GM21619 (cell line): Measurements from ENCODE around the gene HOXA3.

Source experiments
- ATAC-seq: cut with Tn5 transposase; IDR thresholded peaks from one replicate; pipeline ENCODE4 v1.9.1; 2021; ENCODE audit not compliant: unreplicated experiment

HOXA3 gene

GRCh38 chr7:27145914-27146412, 6.4 kb downstream of the HOXA3 start:
- no peak for ATAC-seq

- ATAC-seq: no peak
These were observed 7.0 kb downstream of the HOXA3 start for GRCh38 chr7:27145165-27145913.

GRCh38 chr7:27144781-27145164, 7.6 kb downstream of the HOXA3 start:
- ATAC-seq: no peak

GRCh38 chr7:27143950-27144780, 8.2 kb downstream of the HOXA3 start:
- no peak for ATAC-seq

GRCh38 chr7:27143023-27143949, 9.1 kb downstream of the HOXA3 start, which contains the start of gene HOXA5:
TSS of gene HOXA5 (minus strand) at chr7:27143681. CDS start at chr7:27143607, 74 bp downstream.
- no peak for ATAC-seq

- no peak for ATAC-seq
These were observed 9.8 kb downstream of the HOXA3 start for GRCh38 chr7:27142580-27143022.

- ATAC-seq: no peak
These were observed 10.3 kb downstream of the HOXA3 start for GRCh38 chr7:27141923-27142579.

GRCh38 chr7:27141137-27141922, 11.1 kb downstream of the HOXA3 start:
- no peak for ATAC-seq

- no peak for ATAC-seq
These were observed 12.1 kb downstream of the HOXA3 start for GRCh38 chr7:27140126-27140857.

GRCh38 chr7:27139334-27140125, 12.9 kb downstream of the HOXA3 start:
- no peak for ATAC-seq

- ATAC-seq: no peak
These were observed 13.4 kb downstream of the HOXA3 start for GRCh38 chr7:27138985-27139333.

- no peak for ATAC-seq
These were observed 13.9 kb downstream of the HOXA3 start for GRCh38 chr7:27138472-27138871.

GRCh38 chr7:27137640-27138315, 14.6 kb downstream of the HOXA3 start:
- ATAC-seq: no peak

GRCh38 chr7:27134392-27134791, 18.0 kb downstream of the HOXA3 start:
- ATAC-seq: no peak

GRCh38 chr7:27133409-27134231, 18.8 kb downstream of the HOXA3 start:
- no peak for ATAC-seq

- no peak for ATAC-seq
These were observed 19.4 kb downstream of the HOXA3 start for GRCh38 chr7:27132978-27133377.

GRCh38 chr7:27132214-27132613, 20.2 kb downstream of the HOXA3 start:
- no peak for ATAC-seq
